Stomach (tissue), 4 donors: Measurements from ENCODE around the gene LCORL.

Source experiments
- POLR2A ChIP-seq, 4 donors: fragments of 450-650 bp; IDR thresholded peaks; one replicate each; pipeline ENCODE4 v1.6.1; 2016; ENCODE audit warnings: antibody characterized with exemption in 4 of 4, control low read depth in 2 of 4, mild to moderate bottlenecking in 1 of 4, moderate library complexity in 1 of 4
- POLR2AphosphoS5 ChIP-seq, 3 donors: sonication (generic); formaldehyde crosslinking; IDR thresholded peaks; one replicate each; pipeline ENCODE4 v1.6.1; 2016; ENCODE audit warnings: antibody characterized with exemption in 3 of 3
- TF ChIP-seq, protein P1 (sequence below), 7 experiments: fragments of 450-650 bp in 4 of 7; fragments of 200-600 bp in 3 of 7; sonication (generic) in 3 of 7; IDR thresholded peaks; one replicate each; pipeline ENCODE4 v1.5.1; 2016 to 2019; ENCODE audit warnings: antibody characterized with exemption in 7 of 7, control low read depth in 2 of 7, mild to moderate bottlenecking in 1 of 7

DNA sequence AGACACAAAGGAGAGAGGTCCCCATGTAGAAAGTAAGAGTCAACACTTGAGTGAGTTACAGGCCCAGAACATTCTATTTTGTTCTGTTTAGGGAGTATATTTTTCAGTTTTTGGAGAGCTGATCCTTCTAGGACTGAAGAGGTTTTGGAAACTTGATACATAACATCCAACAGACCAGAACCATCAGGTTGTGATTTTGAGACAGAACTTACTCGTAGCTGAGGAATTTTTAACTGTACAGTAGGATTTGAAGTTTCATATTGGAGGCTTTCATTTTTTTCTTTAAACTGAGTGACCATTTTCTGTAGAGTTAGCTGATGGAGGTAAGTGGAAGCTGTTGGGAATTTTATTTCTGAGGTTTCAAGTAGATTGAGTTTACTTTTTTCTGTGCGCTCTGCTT, 137.5 kb downstream of the LCORL start:
- TF ChIP-seq, protein P1, sequence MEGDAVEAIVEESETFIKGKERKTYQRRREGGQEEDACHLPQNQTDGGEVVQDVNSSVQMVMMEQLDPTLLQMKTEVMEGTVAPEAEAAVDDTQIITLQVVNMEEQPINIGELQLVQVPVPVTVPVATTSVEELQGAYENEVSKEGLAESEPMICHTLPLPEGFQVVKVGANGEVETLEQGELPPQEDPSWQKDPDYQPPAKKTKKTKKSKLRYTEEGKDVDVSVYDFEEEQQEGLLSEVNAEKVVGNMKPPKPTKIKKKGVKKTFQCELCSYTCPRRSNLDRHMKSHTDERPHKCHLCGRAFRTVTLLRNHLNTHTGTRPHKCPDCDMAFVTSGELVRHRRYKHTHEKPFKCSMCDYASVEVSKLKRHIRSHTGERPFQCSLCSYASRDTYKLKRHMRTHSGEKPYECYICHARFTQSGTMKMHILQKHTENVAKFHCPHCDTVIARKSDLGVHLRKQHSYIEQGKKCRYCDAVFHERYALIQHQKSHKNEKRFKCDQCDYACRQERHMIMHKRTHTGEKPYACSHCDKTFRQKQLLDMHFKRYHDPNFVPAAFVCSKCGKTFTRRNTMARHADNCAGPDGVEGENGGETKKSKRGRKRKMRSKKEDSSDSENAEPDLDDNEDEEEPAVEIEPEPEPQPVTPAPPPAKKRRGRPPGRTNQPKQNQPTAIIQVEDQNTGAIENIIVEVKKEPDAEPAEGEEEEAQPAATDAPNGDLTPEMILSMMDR (IDR thresholded peaks at IDR 0.05): no peak
- TF ChIP-seq POLR2AphosphoS5 (IDR thresholded peaks at IDR 0.05): no peak
- no peak for TF ChIP-seq POLR2A (IDR thresholded peaks at IDR 0.05)
